Stimulated activated CD4-positive, alpha-beta T cell treated with anti-CD3 and anti-CD28 coated beads, Interleukin-2, amount 100 ng/mL, for 24 hours (primary cell): ENCODE results near the gene MSI2.

ENCODE experiments used
- DNase-seq, 2 donors: peaks; one replicate each; pipeline ENCODE4 v3.0.0-alpha.2; 2020

The MSI2 gene

GRCh38 chr17:57466017-57466471, 209.7 kb downstream of the MSI2 start:
- DNase-seq = no peak

GRCh38 chr17:57466521-57466920, 210.2 kb downstream of the MSI2 start:
- no peak for DNase-seq

GRCh38 chr17:57467226-57467625, 210.9 kb downstream of the MSI2 start:
- no peak for DNase-seq

- no peak for DNase-seq
Measured at GRCh38 chr17:57467801-57468200, 211.5 kb downstream of the MSI2 start.

GRCh38 chr17:57468932-57469775, 212.8 kb downstream of the MSI2 start:
- DNase-seq = no peak

- no peak for DNase-seq
Measured at GRCh38 chr17:57470906-57471305, 214.6 kb downstream of the MSI2 start.

GRCh38 chr17:57471868-57472368, 215.6 kb downstream of the MSI2 start:
- no peak for DNase-seq

GRCh38 chr17:57475796-57476195, 219.5 kb downstream of the MSI2 start:
- no peak for DNase-seq

GRCh38 chr17:57477522-57478362, 221.4 kb downstream of the MSI2 start:
- no peak for DNase-seq

GRCh38 chr17:57478478-57479250, 222.3 kb downstream of the MSI2 start:
- no peak for DNase-seq

GRCh38 chr17:57480438-57481196, 224.3 kb downstream of the MSI2 start:
- DNase-seq = no peak

- DNase-seq = no peak
Measured at GRCh38 chr17:57481910-57482391, 225.6 kb downstream of the MSI2 start.

GRCh38 chr17:57482657-57483056, 226.3 kb downstream of the MSI2 start:
- no peak for DNase-seq

GRCh38 chr17:57484081-57484666, 227.9 kb downstream of the MSI2 start:
- no peak for DNase-seq

- DNase-seq = no peak
Measured at GRCh38 chr17:57484826-57485565, 228.7 kb downstream of the MSI2 start.

- DNase-seq = no peak
Measured at GRCh38 chr17:57485566-57485865, 229.2 kb downstream of the MSI2 start.

- DNase-seq = no peak
Measured at GRCh38 chr17:57485916-57486881, 229.9 kb downstream of the MSI2 start.

GRCh38 chr17:57486882-57487301, 230.6 kb downstream of the MSI2 start:
- no peak for DNase-seq

- DNase-seq = no peak
Measured at GRCh38 chr17:57487573-57487972, 231.2 kb downstream of the MSI2 start.

GRCh38 chr17:57488856-57489255, 232.5 kb downstream of the MSI2 start:
- no peak for DNase-seq
